Neural progenitor cell (in vitro differentiated cells): Measurements from ENCODE around the gene KCNIP1. TPM values are rescaled to one million over a fixed set of nuclear protein-coding genes. Genes with fewer than 3 reads are reported as not detected.

Source experiments
- DNase-seq: peaks from one replicate; pipeline ENCODE4 v3.0.0-alpha.2; 2016; ENCODE audit warnings: low spot score
- H2AFZ ChIP-seq: fragments of 200-600 bp; sonication (generic); replicated peaks from 2 replicates; pipeline ENCODE4 v1.6.1; 2016; ENCODE audit warnings: antibody characterized with exemption
- H3F3A ChIP-seq: fragments of 200-600 bp; sonication (generic); 2 replicates; pipeline ENCODE4 v1.6.1; 2016; ENCODE audit warnings: antibody characterized with exemption, low read depth
- H3K27ac ChIP-seq: fragments of 200-600 bp; sonication (generic); 2 replicates; pipeline ENCODE4 v1.5.1; 2016; ENCODE audit warnings: mild to moderate bottlenecking
- H3K27me3 ChIP-seq: fragments of 200-600 bp; sonication (generic); 2 replicates; pipeline ENCODE4 v1.6.1; 2016; ENCODE audit warnings: mild to moderate bottlenecking, moderate library complexity
- H3K36me3 ChIP-seq: fragments of 200-600 bp; sonication (generic); 2 replicates; pipeline ENCODE4 v1.5.1; 2016
- H3K4me1 ChIP-seq: fragments of 200-600 bp; sonication (generic); 2 replicates; pipeline ENCODE4 v1.6.1; 2016; ENCODE audit warnings: mixed run types
- H3K4me2 ChIP-seq: fragments of 200-600 bp; sonication (generic); 2 replicates; pipeline ENCODE4 v1.6.1; 2016
- H3K4me3 ChIP-seq: fragments of 200-600 bp; sonication (generic); 2 replicates; pipeline ENCODE4 v1.5.1; 2016
- H3K79me2 ChIP-seq: fragments of 200-600 bp; sonication (generic); 2 replicates; pipeline ENCODE4 v1.6.1; 2016; ENCODE audit warnings: low read depth
- H3K9ac ChIP-seq: fragments of 200-600 bp; sonication (generic); 2 replicates; pipeline ENCODE4 v1.6.1; 2016
- H3K9me3 ChIP-seq: fragments of 200-600 bp; sonication (generic); 2 replicates; pipeline ENCODE4 v1.5.1; 2016; ENCODE audit warnings: low read depth
- H4K20me1 ChIP-seq: fragments of 200-600 bp; sonication (generic); 2 replicates; pipeline ENCODE4 v1.6.1; 2016; ENCODE audit warnings: low read depth
- H3K27ac Mint-ChIP-seq: 3 replicates; pipeline ENCODE4 v1.8.0; 2021; ENCODE audit warnings: mixed read lengths
- H3K27me3 Mint-ChIP-seq: 2 replicates; pipeline ENCODE4 v1.8.0; 2022; ENCODE audit warnings: low read depth, mild to moderate bottlenecking, inconsistent platforms, moderate library complexity, mixed read lengths; ENCODE audit not compliant: insufficient read depth
- H3K36me3 Mint-ChIP-seq: 3 replicates; pipeline ENCODE4 v1.8.0; 2021; ENCODE audit warnings: mixed read lengths
- H3K4me1 Mint-ChIP-seq: 3 replicates; pipeline ENCODE4 v1.8.0; 2021; ENCODE audit warnings: mixed read lengths
- H3K4me3 Mint-ChIP-seq: 3 replicates; pipeline ENCODE4 v1.8.0; 2021; ENCODE audit warnings: mild to moderate bottlenecking, moderate library complexity, mixed read lengths
- H3K9me3 Mint-ChIP-seq: 3 replicates; pipeline ENCODE4 v1.8.0; 2020; ENCODE audit warnings: mixed read lengths
- EZH2 ChIP-seq: fragments of 200-600 bp; sonication (generic); IDR thresholded peaks from 2 replicates; pipeline ENCODE4 v1.6.1; 2017; ENCODE audit warnings: antibody characterized with exemption, mild to moderate bottlenecking, moderate library complexity
- EZH2phosphoT487 ChIP-seq: fragments of 200-600 bp; sonication (generic); IDR thresholded peaks from 2 replicates; pipeline ENCODE4 v1.6.1; 2017; ENCODE audit warnings: antibody characterized with exemption
- total RNA-seq: library from RNA; depleted of rRNA; stranded (reverse); fragments of >200 nt; gene quantifications from 2 replicates; pipeline ENCODE4 v1.2.3, GENCODE V29; 2015; ENCODE audit warnings: low replicate concordance
- TF ChIP-seq, protein P1 (sequence below): fragments of 200-600 bp; sonication (generic); IDR thresholded peaks from 2 replicates; pipeline ENCODE4 v1.5.1; 2017; ENCODE audit warnings: antibody characterized with exemption, mild to moderate bottlenecking

KCNIP1 gene
- total RNA-seq, 1 donor from 2014 or later = 2.8 TPM

DNA sequence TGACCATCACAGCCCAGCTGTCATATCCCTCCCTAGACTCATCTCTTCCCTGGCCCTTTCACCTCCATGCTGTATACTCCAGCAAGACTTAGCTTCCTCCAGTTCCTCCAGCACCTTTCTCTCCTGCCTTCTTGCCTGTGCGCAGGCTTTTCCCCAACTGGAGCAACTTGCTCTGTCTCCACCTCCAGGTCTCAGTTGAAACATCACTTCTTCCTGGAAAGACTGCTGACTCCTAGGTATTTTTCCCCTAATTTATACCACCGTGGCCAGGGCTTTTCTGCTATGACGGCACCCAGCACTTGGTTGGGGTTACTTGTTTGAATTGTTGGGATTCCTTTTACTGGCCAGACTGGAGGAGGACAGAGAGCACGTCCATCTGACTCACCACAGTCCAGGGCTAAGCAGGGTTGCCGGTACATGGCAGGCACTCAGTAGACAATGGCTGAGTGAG is 67.5 kb downstream of the KCNIP1 start:
- Histone ChIP-seq H3K36me3 (no peaks in the 10 kb centered on the region), H2AFZ (no peak overlapping the region), H3K9me3 (no peaks in the 10 kb centered on the region), H3K79me2 (no peaks in the 10 kb centered on the region), H3K27me3 (no peaks in the 10 kb centered on the region), H3K4me1 (peaks cover 21% of the 10 kb centered on the region), H4K20me1 (no peaks in the 10 kb centered on the region), H3K9ac (no peak overlapping the region), H3K4me2 (no peak overlapping the region), H3F3A (no peaks in the 10 kb centered on the region), H3K4me3 (no peak overlapping the region), H3K27ac (no peak overlapping the region)
- H3K36me3 Mint-ChIP-seq = no peaks in the 10 kb centered on the region
- H3K27ac Mint-ChIP-seq = no peak overlapping the region
- H3K27me3 Mint-ChIP-seq = peaks cover 4% of the 10 kb centered on the region
- no peak for DNase-seq
- TF ChIP-seq EZH2 = no peak
- no peak for TF ChIP-seq EZH2phosphoT487
- H3K4me3 Mint-ChIP-seq = no peak overlapping the region
- peaks cover 34% of the 10 kb centered on the region for H3K4me1 Mint-ChIP-seq
- H3K9me3 Mint-ChIP-seq = peaks cover 2% of the 10 kb centered on the region

DNA sequence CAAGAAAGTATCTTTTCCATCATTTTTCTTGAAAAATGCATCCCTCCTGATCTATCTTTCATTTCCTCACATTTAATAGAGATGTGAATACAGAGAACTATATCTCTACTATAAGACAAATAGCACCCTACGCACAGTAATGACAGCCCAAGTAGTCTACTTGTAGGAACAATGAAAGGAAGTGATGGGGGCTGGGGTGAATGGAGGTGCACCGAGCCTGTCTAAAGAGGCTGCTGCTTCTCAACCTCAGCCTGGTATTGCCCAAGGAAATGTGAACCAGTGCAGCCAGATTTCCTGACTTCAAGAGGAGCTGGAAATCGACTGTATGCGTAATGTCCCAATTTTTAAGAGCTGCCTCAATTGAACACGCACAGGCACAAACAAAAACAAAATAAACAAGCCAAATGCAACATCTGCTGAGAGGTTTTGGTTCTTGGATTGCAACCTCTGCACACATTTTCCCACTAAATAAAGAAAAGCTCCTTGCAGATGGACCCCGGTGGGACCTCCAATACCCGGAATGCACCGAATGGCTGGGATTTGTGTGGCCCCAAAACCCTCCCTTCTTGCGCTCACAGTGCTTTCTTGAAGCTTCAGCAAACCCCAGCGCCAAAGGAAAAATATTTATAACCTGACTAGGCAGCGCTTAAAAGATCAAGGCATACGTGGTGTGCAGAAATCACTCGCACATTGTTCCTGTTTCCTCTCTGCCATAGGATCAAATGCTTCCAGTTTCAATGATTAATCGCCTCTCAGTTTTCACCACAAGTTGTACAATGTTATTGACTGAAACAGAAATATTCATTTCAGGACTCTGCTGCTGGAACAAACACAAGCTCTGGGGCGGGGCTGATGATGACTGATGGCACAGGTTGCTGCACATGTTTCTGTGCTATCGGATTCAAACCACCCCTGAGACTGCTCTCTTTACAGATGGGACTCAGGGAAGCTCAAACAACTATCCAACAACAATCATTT is 68.3 kb downstream of the KCNIP1 start:
- no peaks in the 10 kb centered on the region for H3K36me3 Mint-ChIP-seq
- H3K27ac Mint-ChIP-seq = peak overlapping the region; percentile 14
- H3K4me1 Mint-ChIP-seq = peaks cover 39% of the 10 kb centered on the region
- H3K9me3 Mint-ChIP-seq = peaks cover 2% of the 10 kb centered on the region
- TF ChIP-seq EZH2phosphoT487 = no peak
- no peak for TF ChIP-seq EZH2
- TF ChIP-seq, protein P1, sequence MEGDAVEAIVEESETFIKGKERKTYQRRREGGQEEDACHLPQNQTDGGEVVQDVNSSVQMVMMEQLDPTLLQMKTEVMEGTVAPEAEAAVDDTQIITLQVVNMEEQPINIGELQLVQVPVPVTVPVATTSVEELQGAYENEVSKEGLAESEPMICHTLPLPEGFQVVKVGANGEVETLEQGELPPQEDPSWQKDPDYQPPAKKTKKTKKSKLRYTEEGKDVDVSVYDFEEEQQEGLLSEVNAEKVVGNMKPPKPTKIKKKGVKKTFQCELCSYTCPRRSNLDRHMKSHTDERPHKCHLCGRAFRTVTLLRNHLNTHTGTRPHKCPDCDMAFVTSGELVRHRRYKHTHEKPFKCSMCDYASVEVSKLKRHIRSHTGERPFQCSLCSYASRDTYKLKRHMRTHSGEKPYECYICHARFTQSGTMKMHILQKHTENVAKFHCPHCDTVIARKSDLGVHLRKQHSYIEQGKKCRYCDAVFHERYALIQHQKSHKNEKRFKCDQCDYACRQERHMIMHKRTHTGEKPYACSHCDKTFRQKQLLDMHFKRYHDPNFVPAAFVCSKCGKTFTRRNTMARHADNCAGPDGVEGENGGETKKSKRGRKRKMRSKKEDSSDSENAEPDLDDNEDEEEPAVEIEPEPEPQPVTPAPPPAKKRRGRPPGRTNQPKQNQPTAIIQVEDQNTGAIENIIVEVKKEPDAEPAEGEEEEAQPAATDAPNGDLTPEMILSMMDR = no peak
- H3K4me3 ChIP-seq = no peak overlapping the region
- H3K27me3 ChIP-seq = no peaks in the 10 kb centered on the region
- H3K9ac ChIP-seq = no peak overlapping the region
- H2AFZ ChIP-seq = no peak overlapping the region
- no peak for DNase-seq
- H3K27ac ChIP-seq = no peak overlapping the region
- H3K4me3 Mint-ChIP-seq = no peak overlapping the region
- H3K36me3 ChIP-seq = no peaks in the 10 kb centered on the region
- H3F3A ChIP-seq = no peaks in the 10 kb centered on the region
- no peaks in the 10 kb centered on the region for H3K9me3 ChIP-seq
- H4K20me1 ChIP-seq = no peaks in the 10 kb centered on the region
- H3K4me2 ChIP-seq = no peak overlapping the region
- H3K27me3 Mint-ChIP-seq = peaks cover 4% of the 10 kb centered on the region
- H3K4me1 ChIP-seq = peaks cover 21% of the 10 kb centered on the region
- H3K79me2 ChIP-seq = no peaks in the 10 kb centered on the region

DNA sequence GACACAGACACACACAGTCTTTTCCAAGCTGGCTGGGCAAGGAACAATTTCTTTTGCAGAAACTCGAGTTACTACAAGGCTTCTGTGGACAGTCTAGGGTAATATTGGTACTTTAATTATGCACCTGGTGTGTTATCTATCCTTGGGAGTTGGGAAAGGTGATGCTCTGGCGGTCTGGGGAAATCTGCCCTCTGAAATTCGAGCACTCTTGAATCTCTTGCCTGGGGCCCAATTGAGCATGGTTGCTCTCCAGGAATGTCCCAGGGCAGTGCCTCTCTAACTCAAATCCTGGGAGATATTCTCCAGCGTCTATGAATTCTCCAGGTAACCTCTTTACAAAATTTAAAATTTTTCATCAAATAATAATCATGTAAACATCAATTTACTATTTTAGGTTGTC is 69.3 kb downstream of the KCNIP1 start:
- H4K20me1 ChIP-seq = no peaks in the 10 kb centered on the region
- H3K27ac ChIP-seq = no peak overlapping the region
- no peaks in the 10 kb centered on the region for H3K27me3 ChIP-seq
- no peak overlapping the region for H2AFZ ChIP-seq
- no peak overlapping the region for H3K9ac ChIP-seq
- H3K36me3 Mint-ChIP-seq = peaks cover 3% of the 10 kb centered on the region
- peak overlapping the region; percentile 37 for H3K4me2 ChIP-seq
- H3K4me3 Mint-ChIP-seq = no peak overlapping the region
- peaks cover 4% of the 10 kb centered on the region for H3K27me3 Mint-ChIP-seq
- H3K27ac Mint-ChIP-seq = no peak overlapping the region
- no peaks in the 10 kb centered on the region for H3F3A ChIP-seq
- H3K4me1 ChIP-seq = peaks cover 21% of the 10 kb centered on the region
- peaks cover 5% of the 10 kb centered on the region for H3K9me3 Mint-ChIP-seq
- no peaks in the 10 kb centered on the region for H3K9me3 ChIP-seq
- H3K36me3 ChIP-seq = no peaks in the 10 kb centered on the region
- H3K79me2 ChIP-seq = no peaks in the 10 kb centered on the region
- no peak for TF ChIP-seq EZH2
- no peak for TF ChIP-seq EZH2phosphoT487
- TF ChIP-seq, protein P1 = no peak
- no peak overlapping the region for H3K4me3 ChIP-seq
- DNase-seq = peak; percentile 21
- peaks cover 43% of the 10 kb centered on the region for H3K4me1 Mint-ChIP-seq

DNA sequence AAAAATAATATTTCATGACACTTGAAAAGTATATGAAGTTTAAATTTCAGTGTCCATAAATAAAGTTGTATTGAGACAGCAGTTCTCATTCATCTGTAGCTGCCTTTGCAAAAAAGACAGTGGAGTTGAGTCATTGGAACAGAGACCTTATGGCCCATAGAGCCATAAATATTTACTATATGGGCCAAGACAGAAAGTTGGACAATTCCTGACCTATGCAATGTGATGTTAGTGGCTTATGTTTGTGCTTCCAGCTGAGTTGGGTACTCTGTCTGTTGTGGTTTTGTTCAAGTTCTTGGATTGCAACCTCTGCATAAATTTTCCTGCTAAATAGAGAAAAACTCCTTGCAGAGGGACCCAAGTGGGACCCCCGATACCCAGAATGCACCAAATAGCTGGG is 69.8 kb downstream of the KCNIP1 start:
- peaks cover 21% of the 10 kb centered on the region for H3K4me1 ChIP-seq
- H3K36me3 ChIP-seq = no peaks in the 10 kb centered on the region
- H3K36me3 Mint-ChIP-seq = peaks cover 3% of the 10 kb centered on the region
- no peak overlapping the region for H3K27ac Mint-ChIP-seq
- H3K27ac ChIP-seq = no peak overlapping the region
- TF ChIP-seq EZH2phosphoT487 (no peak), EZH2 (no peak)
- TF ChIP-seq, protein P1 = no peak
- H3K9me3 Mint-ChIP-seq = peaks cover 5% of the 10 kb centered on the region
- peaks cover 4% of the 10 kb centered on the region for H3K27me3 Mint-ChIP-seq
- H3K9ac ChIP-seq = no peak overlapping the region
- DNase-seq = no peak
- H3K27me3 ChIP-seq = no peaks in the 10 kb centered on the region
- no peaks in the 10 kb centered on the region for H4K20me1 ChIP-seq
- H2AFZ ChIP-seq = no peak overlapping the region
- no peak overlapping the region for H3K4me3 ChIP-seq
- peaks cover under 1% of the 10 kb centered on the region for H3F3A ChIP-seq
- no peaks in the 10 kb centered on the region for H3K9me3 ChIP-seq
- no peak overlapping the region for H3K4me3 Mint-ChIP-seq
- peaks cover 44% of the 10 kb centered on the region for H3K4me1 Mint-ChIP-seq
- no peaks in the 10 kb centered on the region for H3K79me2 ChIP-seq
- H3K4me2 ChIP-seq = peak overlapping the region; percentile 37
